ENCODE data around the gene PLCL1. TPM values are rescaled to one million over a fixed set of nuclear protein-coding genes. Genes with fewer than 3 reads are reported as not detected.
A peak's percentile ranks its signal among the peaks of the same experiment; 100 is the strongest.

PLCL1 gene
- total and polyA plus RNA-seq, 3 experiments from 2014 or later, result 0.70 to 2.0 (median 0.71) TPM

GRCh38 chr2:198115201-198115600, 310.8 kb downstream of the PLCL1 start:
- no peaks in the 10 kb centered on the region for H3K36me3 ChIP-seq (ENCODE audit: insufficient read depth, low read length)
- no peak for DNase-seq
- no peaks in the 10 kb centered on the region for H3K27me3 ChIP-seq (ENCODE audit: insufficient read depth, low read length, poor library complexity, severe bottlenecking)
- Mint-ChIP-seq H3K27me3 (peaks cover 0 to 1% of the 10 kb centered on the region in 2 donors), H3K36me3 (peaks cover 0 to 2% (median 1%) of the 10 kb centered on the region in 3 donors), H3K4me3 (no peak overlapping the region), H3K4me1 (no peaks in the 10 kb centered on the region), H3K27ac (no peak overlapping the region), H3K9me3 (no peaks in the 10 kb centered on the region)
- H3K9me3 ChIP-seq (ENCODE audit: low read length), result no peaks in the 10 kb centered on the region
- H3K27ac ChIP-seq (ENCODE audit: low read depth, low read length), result no peak overlapping the region
- ChIA-PET POLR2A (no interaction called here), CTCF (no interaction called here)
- H3K4me1 ChIP-seq (ENCODE audit: insufficient read depth, low read length), result no peaks in the 10 kb centered on the region
- H3K4me3 ChIP-seq (ENCODE audit: low read length), result no peak overlapping the region

- H3K27me3 ChIP-seq (ENCODE audit: insufficient read depth, low read length, poor library complexity, severe bottlenecking), result no peaks in the 10 kb centered on the region
Observed at GRCh38 chr2:198116756-198117155, 312.4 kb downstream of the PLCL1 start.

GRCh38 chr2:198117406-198118041, 313.1 kb downstream of the PLCL1 start:
- H3K4me3 ChIP-seq (ENCODE audit: low read length), result no peak overlapping the region
- ChIA-PET CTCF (no interaction called here), POLR2A (no interaction called here)
- H3K27me3 ChIP-seq (ENCODE audit: insufficient read depth, low read length, poor library complexity, severe bottlenecking), result no peaks in the 10 kb centered on the region
- H3K36me3 Mint-ChIP-seq, result no peaks in the 10 kb centered on the region
- no peaks in the 10 kb centered on the region for H3K9me3 ChIP-seq (ENCODE audit: low read length)
- H3K27me3 Mint-ChIP-seq, result no peaks in the 10 kb centered on the region
- H3K4me1 Mint-ChIP-seq, result no peaks in the 10 kb centered on the region
- H3K9me3 Mint-ChIP-seq, result peaks cover 0 to 3% (median 0%) of the 10 kb centered on the region in 5 donors
- no peaks in the 10 kb centered on the region for H3K36me3 ChIP-seq (ENCODE audit: insufficient read depth, low read length)
- no peaks in the 10 kb centered on the region for H3K4me1 ChIP-seq (ENCODE audit: insufficient read depth, low read length)
- no peak overlapping the region for H3K27ac ChIP-seq (ENCODE audit: low read depth, low read length)
- no peak overlapping the region for H3K4me3 Mint-ChIP-seq
- no peak for DNase-seq
- no peak overlapping the region for H3K27ac Mint-ChIP-seq

More at GRCh38 chr2:198116756-198117155, 312.4 kb downstream of the PLCL1 start:
- Mint-ChIP-seq H3K36me3 (peaks cover 0 to 2% (median 1%) of the 10 kb centered on the region in 3 donors), H3K27me3 (peaks cover 0 to 1% of the 10 kb centered on the region in 2 donors), H3K27ac (no peak overlapping the region), H3K9me3 (peaks cover 0 to 3% (median 0%) of the 10 kb centered on the region in 5 donors), H3K4me1 (no peaks in the 10 kb centered on the region), H3K4me3 (no peak overlapping the region)
- H3K9me3 ChIP-seq (ENCODE audit: low read length), result no peaks in the 10 kb centered on the region
- no peak overlapping the region for H3K27ac ChIP-seq (ENCODE audit: low read depth, low read length)
- H3K36me3 ChIP-seq (ENCODE audit: insufficient read depth, low read length), result no peaks in the 10 kb centered on the region
- CTCF ChIA-PET, result no interaction called here
- DNase-seq, result no peak
- H3K4me3 ChIP-seq (ENCODE audit: low read length), result no peak overlapping the region
- no peaks in the 10 kb centered on the region for H3K4me1 ChIP-seq (ENCODE audit: insufficient read depth, low read length)
- POLR2A ChIA-PET, result no interaction called here

GRCh38 chr2:198127627-198128026, 323.2 kb downstream of the PLCL1 start:
- Mint-ChIP-seq H3K27ac (no peak overlapping the region), H3K27me3 (peaks cover 0 to 4% of the 10 kb centered on the region in 2 donors), H3K4me1 (no peaks in the 10 kb centered on the region), H3K4me3 (no peak overlapping the region), H3K36me3 (peaks cover 0 to 2% (median 0%) of the 10 kb centered on the region in 3 donors), H3K9me3 (no peaks in the 10 kb centered on the region)
- no peak overlapping the region for H3K4me3 ChIP-seq (ENCODE audit: low read length)
- no peaks in the 10 kb centered on the region for H3K27me3 ChIP-seq (ENCODE audit: insufficient read depth, low read length, poor library complexity, severe bottlenecking)
- ChIA-PET POLR2A (no interaction called here), CTCF (interaction anchor here (0.9 to 2.5 kb wide), 4 partner anchors 12 to 324 kb away, joined by 3 to 9 read pairs (median 4); partner anchors contain the start of gene PLCL1)
- no peaks in the 10 kb centered on the region for H3K36me3 ChIP-seq (ENCODE audit: insufficient read depth, low read length)
- H3K9me3 ChIP-seq (ENCODE audit: low read length), result no peaks in the 10 kb centered on the region
- H3K27ac ChIP-seq (ENCODE audit: low read depth, low read length), result no peak overlapping the region
- DNase-seq, result peak; percentile 2 to 47 (median 7)
- H3K4me1 ChIP-seq (ENCODE audit: insufficient read depth, low read length), result no peaks in the 10 kb centered on the region

- no peaks in the 10 kb centered on the region for H3K9me3 Mint-ChIP-seq
- H3K27ac Mint-ChIP-seq, result no peak overlapping the region
- Histone ChIP-seq H3K36me3 (ENCODE audit: insufficient read depth, low read length) (no peaks in the 10 kb centered on the region), H3K9me3 (ENCODE audit: low read length) (no peaks in the 10 kb centered on the region), H3K27me3 (ENCODE audit: insufficient read depth, low read length, poor library complexity, severe bottlenecking) (no peaks in the 10 kb centered on the region), H3K4me1 (ENCODE audit: insufficient read depth, low read length) (no peaks in the 10 kb centered on the region), H3K4me3 (ENCODE audit: low read length) (no peak overlapping the region), H3K27ac (ENCODE audit: low read depth, low read length) (no peak overlapping the region)
- peaks cover 0 to 2% (median 0%) of the 10 kb centered on the region in 3 donors for H3K36me3 Mint-ChIP-seq
- ChIA-PET CTCF (no interaction called here), POLR2A (no interaction called here)
- H3K27me3 Mint-ChIP-seq, result peaks cover 0 to 4% of the 10 kb centered on the region in 2 donors
- no peaks in the 10 kb centered on the region for H3K4me1 Mint-ChIP-seq
- no peak for DNase-seq
- H3K4me3 Mint-ChIP-seq, result no peak overlapping the region
Observed at GRCh38 chr2:198129609-198130008, 325.2 kb downstream of the PLCL1 start.

- POLR2A ChIA-PET, result no interaction called here
- H3K27ac Mint-ChIP-seq, result no peak overlapping the region
Observed at GRCh38 chr2:198134293-198134955, 330.0 kb downstream of the PLCL1 start.

GRCh38 chr2:198135481-198135934, 331.1 kb downstream of the PLCL1 start:
- no peaks in the 10 kb centered on the region for H3K27me3 ChIP-seq (ENCODE audit: insufficient read depth, low read length, poor library complexity, severe bottlenecking)
- no peak overlapping the region for H3K27ac ChIP-seq (ENCODE audit: low read depth, low read length)
- H3K9me3 ChIP-seq (ENCODE audit: low read length), result no peaks in the 10 kb centered on the region
- no peaks in the 10 kb centered on the region for H3K4me1 ChIP-seq (ENCODE audit: insufficient read depth, low read length)
- Mint-ChIP-seq H3K36me3 (peaks cover 0 to 2% (median 0%) of the 10 kb centered on the region in 3 donors), H3K9me3 (no peaks in the 10 kb centered on the region), H3K4me3 (no peak overlapping the region), H3K27ac (no peak overlapping the region), H3K27me3 (peaks cover 0 to 4% of the 10 kb centered on the region in 2 donors), H3K4me1 (no peaks in the 10 kb centered on the region)
- no peak overlapping the region for H3K4me3 ChIP-seq (ENCODE audit: low read length)
- no peaks in the 10 kb centered on the region for H3K36me3 ChIP-seq (ENCODE audit: insufficient read depth, low read length)
- DNase-seq, result no peak
- CTCF ChIA-PET, result no interaction called here
- POLR2A ChIA-PET, result no interaction called here

More at GRCh38 chr2:198134293-198134955, 330.0 kb downstream of the PLCL1 start:
- no peaks in the 10 kb centered on the region for H3K4me1 Mint-ChIP-seq
- no peak overlapping the region for H3K4me3 ChIP-seq (ENCODE audit: low read length)
- peaks cover 0 to 4% of the 10 kb centered on the region in 2 donors for H3K27me3 Mint-ChIP-seq
- H3K9me3 ChIP-seq (ENCODE audit: low read length), result no peaks in the 10 kb centered on the region
- H3K27ac ChIP-seq (ENCODE audit: low read depth, low read length), result no peak overlapping the region
- no peaks in the 10 kb centered on the region for H3K4me1 ChIP-seq (ENCODE audit: insufficient read depth, low read length)
- H3K36me3 ChIP-seq (ENCODE audit: insufficient read depth, low read length), result no peaks in the 10 kb centered on the region
- H3K27me3 ChIP-seq (ENCODE audit: insufficient read depth, low read length, poor library complexity, severe bottlenecking), result no peaks in the 10 kb centered on the region
- H3K36me3 Mint-ChIP-seq, result peaks cover 0 to 2% (median 0%) of the 10 kb centered on the region in 3 donors
- H3K4me3 Mint-ChIP-seq, result no peak overlapping the region
- H3K9me3 Mint-ChIP-seq, result no peaks in the 10 kb centered on the region
- CTCF ChIA-PET, result no interaction called here
- no peak for DNase-seq

GRCh38 chr2:198136142-198136541, 331.7 kb downstream of the PLCL1 start:
- no peaks in the 10 kb centered on the region for H3K27me3 ChIP-seq (ENCODE audit: insufficient read depth, low read length, poor library complexity, severe bottlenecking)
- Mint-ChIP-seq H3K4me3 (no peak overlapping the region), H3K27ac (no peak overlapping the region), H3K36me3 (peaks cover 0 to under 1% (median 0%) of the 10 kb centered on the region in 3 donors), H3K27me3 (peaks cover 0 to 2% of the 10 kb centered on the region in 2 donors), H3K4me1 (no peaks in the 10 kb centered on the region), H3K9me3 (no peaks in the 10 kb centered on the region)
- DNase-seq, result no peak
- no peak overlapping the region for H3K4me3 ChIP-seq (ENCODE audit: low read length)
- no peaks in the 10 kb centered on the region for H3K4me1 ChIP-seq (ENCODE audit: insufficient read depth, low read length)
- ChIA-PET POLR2A (no interaction called here), CTCF (no interaction called here)
- no peak overlapping the region for H3K27ac ChIP-seq (ENCODE audit: low read depth, low read length)
- H3K36me3 ChIP-seq (ENCODE audit: insufficient read depth, low read length), result no peaks in the 10 kb centered on the region
- no peaks in the 10 kb centered on the region for H3K9me3 ChIP-seq (ENCODE audit: low read length)

Measured in CD8-positive, alpha-beta memory T cell (primary cell).